ENCODE results near the gene EML4. TPM values are rescaled to one million over a fixed set of nuclear protein-coding genes. Genes with fewer than 3 reads are reported as not detected.
A peak's percentile ranks its signal among the peaks of the same experiment; 100 is the strongest.

EML4 gene
- total and polyA plus RNA-seq, 2 of the 13 experiments (the other 11 are each of a cell fraction or from before 2014, with no cell fraction given): 243 to 476 TPM

- TF ChIP-seq SALL1 (CRISPR knock-in tag; IDR thresholded peaks at IDR 0.05) (no peak), ZNF10 (CRISPR knock-in tag; IDR thresholded peaks at IDR 0.05; ENCODE audit: borderline replicate concordance, low read depth) (no peak), THAP7 (CRISPR knock-in tag; IDR thresholded peaks at IDR 0.05) (no peak), ETS1 (CRISPR knock-in tag; IDR thresholded peaks at IDR 0.05) (no peak), BCL3 (CRISPR knock-in tag; IDR thresholded peaks at IDR 0.05) (no peak), SMARCE1 (IDR thresholded peaks at IDR 0.05; ENCODE audit: borderline replicate concordance) (no peak), RARG (CRISPR knock-in tag; IDR thresholded peaks at IDR 0.05; ENCODE audit: low read depth) (no peak), ZNF354B (CRISPR knock-in tag; IDR thresholded peaks at IDR 0.05) (no peak), IKZF4 (CRISPR knock-in tag; IDR thresholded peaks at IDR 0.05; ENCODE audit: borderline replicate concordance, low read depth, not compliant biosample characterization) (no peak), ADNP (CRISPR knock-in tag; IDR thresholded peaks at IDR 0.05) (no peak), SKIL (CRISPR knock-in tag; IDR thresholded peaks at IDR 0.05; ENCODE audit: borderline replicate concordance) (no peak), UBTF (CRISPR knock-in tag; IDR thresholded peaks at IDR 0.05) (no peak), HNF1A (IDR thresholded peaks at IDR 0.05; ENCODE audit: low read depth) (no peak), HNF1A (CRISPR knock-in tag; IDR thresholded peaks at IDR 0.05; ENCODE audit: borderline replicate concordance) (no peak), SOX5 (CRISPR knock-in tag; IDR thresholded peaks at IDR 0.05; ENCODE audit: borderline replicate concordance) (peak; percentile 81; the same call in 1 of the 2 replicates), ZNF329 (CRISPR knock-in tag; IDR thresholded peaks at IDR 0.05; ENCODE audit: low read depth) (no peak), ZNF414 (CRISPR knock-in tag; IDR thresholded peaks at IDR 0.05) (peak; percentile 66; the same call in 1 of the 2 replicates)
These were observed 158.0 kb downstream of the EML4 start (continued) for GRCh38 chr2:42327125-42327524.

All from HepG2 (cell line).